ENCODE data around the gene TCP11L1. TPM values are rescaled to one million over a fixed set of nuclear protein-coding genes. Genes with fewer than 3 reads are reported as not detected.
A peak's percentile ranks its signal among the peaks of the same experiment; 100 is the strongest.

Gene TCP11L1
- total and polyA plus RNA-seq, 9 of the 15 experiments (the other 6 are each of a cell fraction or from before 2014, with no cell fraction given): 1.6 to 15.3 (median 5.4) TPM

- H3K9me3 ChIP-seq (replicated peaks; ENCODE audit: control insufficient read depth, insufficient read depth, low read depth, low read length): 0 out of 2 replicates have a peak, but pooled peaks cover 2% of the 10 kb centered on the region
- DNase-seq (ENCODE audit: extremely low read depth in 1 of 4, low spot score in 3 of 4) (no peak), FAIRE-seq (no peak), ATAC-seq (no peak)
- H3K27ac ChIP-seq (ENCODE audit: extremely low read depth, low read depth, low read length): no peak overlapping the region
- H3K27me3 ChIP-seq (ENCODE audit: control insufficient read depth in 2 of 2, insufficient read depth in 2 of 2, low read length in 2 of 2): peaks cover 0 to 5% of the 10 kb centered on the region in 2 experiments; a peak in 3 of 5 replicates
- no peaks in the 10 kb centered on the region for H3K79me2 ChIP-seq (ENCODE audit: control insufficient read depth, insufficient read depth, low read length)
- no TSS peak for BruUV-seq (replicated peaks)
- no peaks in the 10 kb centered on the region for H4K20me1 ChIP-seq (replicated peaks; ENCODE audit: control insufficient read depth, insufficient read depth, low read length)
- H3K4me1 ChIP-seq (replicated peaks in 1 of 2; ENCODE audit: control insufficient read depth in 2 of 2, insufficient read depth in 2 of 2, low read length in 2 of 2): no peaks in the 10 kb centered on the region
- TF ChIP-seq ZC3H11A (IDR thresholded peaks at IDR 0.05; ENCODE audit: low read depth, low read length) (0 out of 2 replicates have a peak, but pooled peaks have one; percentile 42), CBX1 (IDR thresholded peaks at IDR 0.05; ENCODE audit: low read depth) (no peak), PRDM10 (IDR thresholded peaks at IDR 0.05; ENCODE audit: partially characterized antibody) (no peak)
- ChIA-PET POLR2A (no interaction called here), CTCF (ENCODE audit: low intra/inter-chr PET ratio) (no interaction called here)
- intact Hi-C loops (cut with micrococcal nuclease) (no loop called here), in situ Hi-C loops (cut with MboI) (no loop called here)
- no peak overlapping the region for H3K4me3 ChIP-seq
- H3K4me2 ChIP-seq (ENCODE audit: insufficient read depth, low read length): no peak overlapping the region
- H3K9ac ChIP-seq (ENCODE audit: insufficient read depth in 1 of 2, low read depth in 2 of 2, low read length in 2 of 2): no peak overlapping the region
- H2AFZ ChIP-seq (ENCODE audit: low read depth, low read length): no peak overlapping the region
- no peaks in the 10 kb centered on the region for H3K9me1 ChIP-seq (ENCODE audit: control insufficient read depth, insufficient read depth, low read length)
- H3K36me3 ChIP-seq (ENCODE audit: control insufficient read depth, insufficient read depth, low read length): no peaks in the 10 kb centered on the region
- WGBS (ENCODE audit: insufficient coverage, low coverage, missing lambda C conversion rate): 0% methylated on average over 1 of the region's 1 CpG
Measured at GRCh38 chr11:32990481-32990880, 48.9 kb upstream of the TCP11L1 start.
